ENCODE measurements around the gene KIAA1958. TPM values are rescaled to one million over a fixed set of nuclear protein-coding genes. Genes with fewer than 3 reads are reported as not detected.

KIAA1958 gene
- total RNA-seq, 1 donor from 2014 or later = 55.3 TPM

GRCh38 chr9:112703304-112703703 is 216.7 kb downstream of the KIAA1958 start:
- Mint-ChIP-seq H3K27ac (peak overlapping the region; percentile 41), H3K9me3 (ENCODE audit: low read depth) (no peaks in the 10 kb centered on the region), H3K4me3 (ENCODE audit: low read depth) (no peak overlapping the region), H3K4me1 (ENCODE audit: low read depth) (peaks cover 5% of the 10 kb centered on the region), H3K36me3 (ENCODE audit: insufficient read depth) (peaks cover 6% of the 10 kb centered on the region), H3K27me3 (no peaks in the 10 kb centered on the region)
- TF ChIP-seq CTCF (IDR thresholded peaks at IDR 0.05; ENCODE audit: unreplicated experiment) = no peak
- DNase-seq (ENCODE audit: low spot score, unreplicated experiment) = no peak

- Mint-ChIP-seq H3K27ac (no peak overlapping the region), H3K36me3 (ENCODE audit: insufficient read depth) (peaks cover 4% of the 10 kb centered on the region), H3K9me3 (ENCODE audit: low read depth) (no peaks in the 10 kb centered on the region), H3K27me3 (no peaks in the 10 kb centered on the region), H3K4me3 (ENCODE audit: low read depth) (no peak overlapping the region), H3K4me1 (ENCODE audit: low read depth) (peaks cover 6% of the 10 kb centered on the region)
- no peak for DNase-seq (ENCODE audit: low spot score, unreplicated experiment)
- peak; percentile 59 for TF ChIP-seq CTCF (IDR thresholded peaks at IDR 0.05; ENCODE audit: unreplicated experiment)
Observed at GRCh38 chr9:112705768-112706427, 219.3 kb downstream of the KIAA1958 start.

DNA sequence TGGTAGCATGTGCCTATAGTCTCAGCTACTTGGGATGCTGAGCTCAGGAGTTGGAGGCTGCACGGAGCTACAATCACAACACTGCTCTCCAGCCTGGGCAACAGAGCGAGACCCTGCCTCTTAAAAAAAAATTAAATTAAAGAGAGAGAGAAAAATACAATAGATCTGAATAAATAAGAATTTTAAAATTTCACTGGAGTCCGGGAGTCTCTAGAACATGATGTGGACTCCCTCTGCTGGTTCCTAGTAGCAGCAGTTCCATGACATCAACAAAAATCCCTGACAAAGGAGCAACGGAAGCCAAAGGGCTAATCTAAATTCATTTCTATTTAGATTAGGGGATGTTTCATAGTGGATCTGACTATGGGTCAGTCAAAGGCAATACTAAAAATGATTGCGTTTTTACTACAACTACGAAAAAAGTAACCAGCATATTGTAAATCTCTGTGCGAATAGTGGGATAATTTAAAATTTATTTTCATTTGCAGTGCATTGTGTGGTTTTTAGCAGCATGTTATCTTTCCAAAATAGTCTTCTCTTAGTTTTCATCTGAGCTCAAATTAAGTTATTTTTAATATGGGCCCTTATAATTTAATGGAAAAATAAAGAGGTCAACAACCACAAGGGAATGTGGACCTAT is 224.5 kb downstream of the KIAA1958 start:
- peak; percentile 64 for TF ChIP-seq CTCF (IDR thresholded peaks at IDR 0.05; ENCODE audit: unreplicated experiment)
- peaks cover 12% of the 10 kb centered on the region for H3K36me3 Mint-ChIP-seq (ENCODE audit: insufficient read depth)
- peaks cover 9% of the 10 kb centered on the region for H3K4me1 Mint-ChIP-seq (ENCODE audit: low read depth)
- peaks cover 5% of the 10 kb centered on the region for H3K9me3 Mint-ChIP-seq (ENCODE audit: low read depth)
- DNase-seq (ENCODE audit: low spot score, unreplicated experiment) = no peak
- H3K27ac Mint-ChIP-seq = no peak overlapping the region
- no peaks in the 10 kb centered on the region for H3K27me3 Mint-ChIP-seq
- no peak overlapping the region for H3K4me3 Mint-ChIP-seq (ENCODE audit: low read depth)

GRCh38 chr9:112712678-112713077 is 226.1 kb downstream of the KIAA1958 start:
- peaks cover 5% of the 10 kb centered on the region for H3K9me3 Mint-ChIP-seq (ENCODE audit: low read depth)
- H3K27ac Mint-ChIP-seq = no peak overlapping the region
- peaks cover 15% of the 10 kb centered on the region for H3K4me1 Mint-ChIP-seq (ENCODE audit: low read depth)
- peaks cover 12% of the 10 kb centered on the region for H3K36me3 Mint-ChIP-seq (ENCODE audit: insufficient read depth)
- TF ChIP-seq CTCF (IDR thresholded peaks at IDR 0.05; ENCODE audit: unreplicated experiment) = no peak
- DNase-seq (ENCODE audit: low spot score, unreplicated experiment) = no peak
- no peak overlapping the region for H3K4me3 Mint-ChIP-seq (ENCODE audit: low read depth)
- no peaks in the 10 kb centered on the region for H3K27me3 Mint-ChIP-seq

DNA sequence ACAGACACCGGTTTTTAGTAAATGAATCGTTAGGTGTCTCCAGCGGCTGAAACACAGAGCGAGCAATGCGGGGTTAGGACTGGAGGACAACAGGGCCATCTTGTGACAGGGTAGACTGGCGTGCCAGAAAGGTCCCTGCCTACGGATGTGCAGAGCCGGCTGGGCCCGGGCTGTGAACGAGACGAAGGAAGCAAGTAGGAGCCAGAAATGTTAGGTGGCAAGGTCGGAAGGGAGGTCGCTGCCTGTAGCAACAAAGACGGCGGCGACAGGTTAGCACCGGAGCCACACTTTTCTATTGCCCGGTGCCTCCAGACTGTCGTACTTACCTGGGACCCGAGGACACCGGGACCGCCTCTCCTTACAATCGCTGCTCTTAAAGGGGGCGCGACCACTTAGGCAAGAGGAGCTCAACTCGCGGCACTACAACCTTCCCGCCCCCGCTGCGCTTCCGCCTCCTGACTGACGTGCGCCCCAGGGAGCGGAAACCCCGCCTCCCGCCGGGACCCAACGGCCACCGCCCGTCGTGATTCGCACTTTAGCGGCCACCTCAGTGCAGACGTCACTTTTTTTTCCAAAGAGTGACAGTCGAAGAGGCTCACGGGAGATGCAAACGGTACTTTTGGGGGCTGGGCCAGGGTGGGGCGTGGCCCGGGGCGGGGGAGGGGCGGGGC is 231.2 kb downstream of the KIAA1958 start, which contains the start of gene INIP:
INIP (minus strand) TSS at position 457 of the 671 bp plus-strand sequence. CDS start 1,632 bp downstream, outside the sequence.
- Mint-ChIP-seq H3K27me3 (no peaks in the 10 kb centered on the region), H3K9me3 (ENCODE audit: low read depth) (peaks cover 2% of the 10 kb centered on the region)

More for the DNA sequence above, 231.2 kb downstream of the KIAA1958 start, which contains the start of gene INIP:
- peak within 1 kb of the TSS; percentile 96 for H3K27ac Mint-ChIP-seq
- H3K36me3 Mint-ChIP-seq (ENCODE audit: insufficient read depth) = peaks cover 6% of the 10 kb centered on the region
- peaks cover 8% of the 10 kb centered on the region for H3K4me1 Mint-ChIP-seq (ENCODE audit: low read depth)
- DNase-seq (ENCODE audit: low spot score, unreplicated experiment) = peak; percentile 92
- TF ChIP-seq CTCF (IDR thresholded peaks at IDR 0.05; ENCODE audit: unreplicated experiment) = peak; percentile 8
- H3K4me3 Mint-ChIP-seq (ENCODE audit: low read depth) = peak within 1 kb of the TSS; percentile 95

Data from progenitor cell of endocrine pancreas (in vitro differentiated cells).